ENCODE results near the gene OR6B1.

OR6B1 gene

GRCh38 chr7:143965280-143965679 is 34.8 kb upstream of the OR6B1 start:
- no peaks in the 10 kb centered on the region for H3K4me1 Mint-ChIP-seq
- no peak for TF ChIP-seq CTCF (IDR thresholded peaks at IDR 0.05)
- no peaks in the 10 kb centered on the region for H3K36me3 Mint-ChIP-seq (ENCODE audit: low read depth)
- H3K27ac Mint-ChIP-seq: no peak overlapping the region
- peaks cover 4% of the 10 kb centered on the region for H3K27me3 Mint-ChIP-seq (ENCODE audit: low read depth, poor library complexity)
- no peak for DNase-seq
- no peak overlapping the region for H3K4me3 Mint-ChIP-seq
- no peaks in the 10 kb centered on the region for H3K9me3 Mint-ChIP-seq

GRCh38 chr7:143967398-143967797 is 32.7 kb upstream of the OR6B1 start:
- no peak overlapping the region for H3K4me3 Mint-ChIP-seq

GRCh38 chr7:143973870-143974416 is 26.2 kb upstream of the OR6B1 start:
- TF ChIP-seq CTCF (IDR thresholded peaks at IDR 0.05): no peak
- DNase-seq: no peak
- no peaks in the 10 kb centered on the region for H3K4me1 Mint-ChIP-seq
- no peak overlapping the region for H3K27ac Mint-ChIP-seq
- H3K9me3 Mint-ChIP-seq: peaks cover 4% of the 10 kb centered on the region
- H3K4me3 Mint-ChIP-seq: no peak overlapping the region
- H3K27me3 Mint-ChIP-seq (ENCODE audit: low read depth, poor library complexity): no peaks in the 10 kb centered on the region
- no peaks in the 10 kb centered on the region for H3K36me3 Mint-ChIP-seq (ENCODE audit: low read depth)

More at GRCh38 chr7:143967398-143967797, 32.7 kb upstream of the OR6B1 start:
- H3K27me3 Mint-ChIP-seq (ENCODE audit: low read depth, poor library complexity): peaks cover 4% of the 10 kb centered on the region
- H3K4me1 Mint-ChIP-seq: no peaks in the 10 kb centered on the region
- H3K27ac Mint-ChIP-seq: no peak overlapping the region
- no peak for DNase-seq
- H3K9me3 Mint-ChIP-seq: peaks cover 4% of the 10 kb centered on the region
- no peaks in the 10 kb centered on the region for H3K36me3 Mint-ChIP-seq (ENCODE audit: low read depth)
- TF ChIP-seq CTCF (IDR thresholded peaks at IDR 0.05): no peak

GRCh38 chr7:143974459-143974858 is 25.7 kb upstream of the OR6B1 start:
- no peak overlapping the region for H3K27ac Mint-ChIP-seq
- H3K4me3 Mint-ChIP-seq: no peak overlapping the region
- no peak for DNase-seq
- no peaks in the 10 kb centered on the region for H3K4me1 Mint-ChIP-seq
- no peak for TF ChIP-seq CTCF (IDR thresholded peaks at IDR 0.05)
- H3K9me3 Mint-ChIP-seq: peaks cover 4% of the 10 kb centered on the region
- no peaks in the 10 kb centered on the region for H3K36me3 Mint-ChIP-seq (ENCODE audit: low read depth)
- H3K27me3 Mint-ChIP-seq (ENCODE audit: low read depth, poor library complexity): no peaks in the 10 kb centered on the region

GRCh38 chr7:143975617-143976016 is 24.5 kb upstream of the OR6B1 start:
- no peak overlapping the region for H3K27ac Mint-ChIP-seq
- H3K4me3 Mint-ChIP-seq: no peak overlapping the region
- DNase-seq: no peak
- no peaks in the 10 kb centered on the region for H3K4me1 Mint-ChIP-seq
- H3K36me3 Mint-ChIP-seq (ENCODE audit: low read depth): no peaks in the 10 kb centered on the region
- TF ChIP-seq CTCF (IDR thresholded peaks at IDR 0.05): no peak
- H3K9me3 Mint-ChIP-seq: peaks cover 4% of the 10 kb centered on the region
- H3K27me3 Mint-ChIP-seq (ENCODE audit: low read depth, poor library complexity): peaks cover 4% of the 10 kb centered on the region

- Mint-ChIP-seq H3K27ac (no peak overlapping the region), H3K4me1 (no peaks in the 10 kb centered on the region), H3K36me3 (ENCODE audit: low read depth) (no peaks in the 10 kb centered on the region), H3K9me3 (peaks cover 4% of the 10 kb centered on the region), H3K4me3 (no peak overlapping the region), H3K27me3 (ENCODE audit: low read depth, poor library complexity) (peaks cover 7% of the 10 kb centered on the region)
- no peak for TF ChIP-seq CTCF (IDR thresholded peaks at IDR 0.05)
- no peak for DNase-seq
Observed at GRCh38 chr7:143978585-143978984, 21.5 kb upstream of the OR6B1 start.
